D341Med (cell line): ENCODE data around the gene PCIF1.

ENCODE experiments used
- DNase-seq: peaks from one replicate; pipeline ENCODE4 v3.0.0; 2012; ENCODE audit warnings: low spot score

PCIF1 gene

GRCh38 chr20:45904583-45905504 lies 29.6 kb upstream of the PCIF1 start:
- DNase-seq: no peak

DNA sequence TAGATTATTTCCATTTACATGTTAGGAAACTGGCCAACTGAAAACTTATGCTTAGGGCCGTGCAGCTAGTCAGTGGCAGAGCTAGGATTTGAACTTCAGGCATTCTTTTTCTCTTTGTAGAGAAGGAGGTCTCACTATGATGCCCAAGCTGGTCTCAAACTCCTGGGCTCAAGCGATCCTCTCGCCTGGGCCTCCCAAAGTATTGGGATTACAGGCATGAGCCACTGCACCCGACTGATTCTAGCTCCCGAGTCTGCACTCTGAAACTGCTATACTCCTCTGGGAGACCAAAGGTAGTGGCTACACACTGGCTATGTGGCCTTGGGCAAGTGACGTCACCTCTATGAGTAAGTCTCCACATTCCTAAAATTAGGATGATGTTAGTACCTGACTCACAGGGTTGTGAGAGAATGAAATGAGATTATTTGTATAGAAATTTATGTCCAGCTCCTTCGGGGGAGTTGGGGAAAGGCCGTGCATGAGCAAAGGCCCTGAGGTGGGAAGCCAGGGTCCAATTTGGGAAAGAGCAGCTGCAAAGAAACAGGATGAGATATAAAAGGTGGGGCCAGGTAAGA lies 28.9 kb upstream of the PCIF1 start:
- no peak for DNase-seq

DNA sequence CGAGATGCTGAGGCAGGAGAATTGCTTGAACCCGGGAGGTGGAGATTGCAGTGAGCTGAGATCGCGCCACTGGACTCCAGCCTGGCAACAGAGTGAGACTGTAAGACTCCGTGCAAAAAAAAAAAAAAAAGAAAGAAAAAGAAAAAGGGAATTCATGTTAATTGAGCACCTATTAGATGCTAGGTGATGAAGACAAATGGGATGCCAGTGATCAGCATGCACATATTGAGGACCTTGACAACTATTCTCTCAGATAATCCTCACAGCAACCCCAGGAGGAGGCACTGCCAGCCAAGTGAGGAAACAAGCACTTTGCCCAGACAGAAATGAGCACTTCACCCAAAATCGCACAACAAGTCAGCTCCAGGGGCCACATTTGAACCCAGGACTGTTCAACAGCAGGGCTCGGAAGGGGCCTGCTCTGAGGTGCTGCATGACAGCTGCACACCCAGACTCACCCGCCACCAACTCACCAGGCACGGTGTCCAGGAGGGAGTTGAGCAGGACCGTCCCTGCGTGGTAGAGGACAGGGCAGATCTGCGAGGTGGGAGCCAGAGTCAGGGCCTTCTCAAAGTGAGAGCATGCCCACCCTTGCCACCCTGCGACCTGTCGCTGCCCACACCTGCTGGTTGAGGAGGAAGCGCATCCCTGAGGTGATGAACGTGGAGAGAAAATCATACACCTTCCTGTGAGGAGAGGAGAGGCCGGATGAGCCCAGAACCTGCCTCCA lies 27.1 kb upstream of the PCIF1 start:
- DNase-seq: no peak

DNA sequence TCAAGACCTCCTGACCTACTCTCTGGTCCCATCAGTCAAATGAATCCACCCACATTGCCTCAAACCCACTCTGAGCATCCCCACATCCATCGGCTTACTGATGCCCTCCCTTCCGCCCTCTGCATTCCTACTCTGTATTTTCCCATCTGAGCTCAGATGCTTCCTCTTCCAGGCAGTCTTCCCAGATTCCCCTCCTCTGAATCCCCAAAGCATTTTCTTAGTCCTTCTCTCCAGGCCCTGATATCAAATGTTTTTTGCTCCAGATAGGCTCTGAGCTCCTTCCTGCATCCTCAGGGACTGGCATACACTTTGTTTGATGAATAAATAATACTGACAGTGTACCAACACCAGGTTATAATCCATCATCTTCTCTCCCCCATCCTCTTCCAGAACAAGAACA lies 26.4 kb upstream of the PCIF1 start:
- no peak for DNase-seq

- no peak for DNase-seq
These were observed 25.1 kb upstream of the PCIF1 start for GRCh38 chr20:45909336-45909808.

DNA sequence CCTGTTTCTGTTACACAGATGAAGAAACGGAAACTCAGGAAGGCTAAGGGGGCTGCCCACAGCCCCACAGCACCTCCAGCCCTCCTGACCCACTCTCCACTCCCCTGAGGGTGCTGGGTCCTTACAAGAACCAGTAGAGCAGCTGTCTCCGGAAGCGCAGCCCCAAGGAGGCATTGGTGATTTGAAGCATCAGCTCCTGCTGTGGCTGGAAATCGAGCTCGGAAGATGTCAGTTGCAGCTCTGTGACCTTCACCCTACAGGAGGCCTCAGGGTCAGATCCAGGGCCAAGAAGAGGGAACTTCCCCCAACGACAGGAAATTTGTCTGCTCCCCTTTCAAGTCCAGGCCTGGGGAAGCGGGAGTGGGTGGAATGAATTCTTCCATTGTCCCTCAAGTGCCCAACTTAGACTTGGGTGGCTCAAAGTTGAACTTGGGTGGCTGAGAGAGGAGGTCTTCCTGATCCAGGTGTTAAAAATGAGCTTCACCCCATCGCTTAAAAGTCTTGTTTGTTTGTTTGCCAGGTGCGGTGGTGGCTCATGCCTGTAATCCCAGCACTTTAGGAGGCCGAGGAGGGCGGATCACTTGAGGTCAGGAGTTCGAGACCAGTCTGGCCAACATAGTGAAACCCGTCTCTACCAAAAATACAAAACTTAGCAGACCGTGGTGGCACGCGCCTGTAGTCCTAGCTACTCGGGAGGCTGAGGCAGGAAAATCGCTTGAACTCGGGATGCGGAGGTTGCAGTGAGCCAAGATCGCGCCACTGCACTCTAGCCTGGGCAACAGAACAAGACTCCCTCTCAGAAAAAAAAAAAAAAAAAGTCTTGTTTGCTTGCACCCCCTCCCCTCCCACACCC lies 24.4 kb upstream of the PCIF1 start:
- DNase-seq: no peak

GRCh38 chr20:45910670-45911485 lies 23.6 kb upstream of the PCIF1 start:
- DNase-seq: peak; percentile 92

- DNase-seq: peak; percentile 89
These were observed 22.8 kb upstream of the PCIF1 start, which contains the start of gene PLTP for GRCh38 chr20:45911486-45912343. TSS of gene PLTP (minus strand) at chr20:45912155. CDS start at chr20:45911452, 703 bp downstream.

DNA sequence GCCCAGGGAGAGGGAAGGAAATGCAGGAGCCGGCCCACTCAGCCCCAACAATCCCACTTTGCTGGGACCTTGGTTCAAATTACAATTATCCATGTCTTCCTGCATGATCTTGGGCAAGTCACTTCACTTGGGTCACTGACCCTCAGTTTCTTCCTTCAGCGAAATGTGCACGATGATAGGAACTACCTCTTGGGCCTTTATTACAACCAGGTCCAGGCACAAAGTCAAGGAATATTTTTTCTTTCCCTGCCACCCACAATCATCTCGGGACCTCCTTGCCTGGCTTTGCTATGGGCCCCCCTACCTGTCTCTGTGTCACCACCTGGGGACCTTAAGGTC lies 22.2 kb upstream of the PCIF1 start:
- DNase-seq: no peak

- no peak for DNase-seq
These were observed 21.4 kb upstream of the PCIF1 start for GRCh38 chr20:45913116-45913515.

- DNase-seq: no peak
These were observed 16.7 kb upstream of the PCIF1 start for GRCh38 chr20:45917790-45918141.

- DNase-seq: no peak
These were observed 16.2 kb upstream of the PCIF1 start for GRCh38 chr20:45918182-45918737.

DNA sequence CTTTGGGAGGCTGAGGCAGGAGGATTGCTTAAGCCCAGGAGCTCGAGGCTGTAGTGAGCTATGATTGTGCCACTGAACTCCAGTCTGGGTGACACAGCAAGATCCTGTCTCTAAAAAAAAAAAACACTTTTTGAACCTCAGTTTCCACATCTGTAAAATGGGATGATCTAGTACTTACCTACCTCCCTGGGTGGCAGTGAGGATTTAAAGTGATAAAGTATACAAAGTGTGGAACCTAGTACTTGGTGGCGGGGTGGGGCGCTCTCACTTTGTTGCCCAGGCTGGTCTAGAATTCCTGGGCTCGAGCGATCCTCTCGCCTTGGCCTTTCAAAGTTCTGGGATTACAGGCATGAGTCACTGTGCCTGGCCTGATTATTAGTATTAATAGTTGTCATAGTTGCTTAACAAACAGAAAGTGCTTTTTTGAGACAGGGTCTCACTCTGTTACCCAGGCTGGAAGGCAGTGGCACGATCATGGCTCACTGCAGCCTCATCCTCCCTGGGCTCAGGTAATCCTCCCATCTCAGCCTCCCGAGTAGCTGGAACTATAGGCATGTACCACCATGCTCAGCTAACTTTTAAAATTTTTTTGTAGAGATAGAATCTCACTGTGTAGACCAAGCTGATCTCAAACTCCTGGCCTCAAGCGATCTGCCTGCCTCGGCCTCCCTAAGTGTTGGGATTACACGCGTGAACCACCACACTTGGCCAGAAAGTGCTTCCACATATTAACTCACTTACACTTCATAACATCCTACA lies 15.5 kb upstream of the PCIF1 start:
- DNase-seq: no peak

GRCh38 chr20:45919542-45920399 lies 14.7 kb upstream of the PCIF1 start:
- no peak for DNase-seq

- DNase-seq: no peak
These were observed 13.8 kb upstream of the PCIF1 start for GRCh38 chr20:45920462-45921336.

DNA sequence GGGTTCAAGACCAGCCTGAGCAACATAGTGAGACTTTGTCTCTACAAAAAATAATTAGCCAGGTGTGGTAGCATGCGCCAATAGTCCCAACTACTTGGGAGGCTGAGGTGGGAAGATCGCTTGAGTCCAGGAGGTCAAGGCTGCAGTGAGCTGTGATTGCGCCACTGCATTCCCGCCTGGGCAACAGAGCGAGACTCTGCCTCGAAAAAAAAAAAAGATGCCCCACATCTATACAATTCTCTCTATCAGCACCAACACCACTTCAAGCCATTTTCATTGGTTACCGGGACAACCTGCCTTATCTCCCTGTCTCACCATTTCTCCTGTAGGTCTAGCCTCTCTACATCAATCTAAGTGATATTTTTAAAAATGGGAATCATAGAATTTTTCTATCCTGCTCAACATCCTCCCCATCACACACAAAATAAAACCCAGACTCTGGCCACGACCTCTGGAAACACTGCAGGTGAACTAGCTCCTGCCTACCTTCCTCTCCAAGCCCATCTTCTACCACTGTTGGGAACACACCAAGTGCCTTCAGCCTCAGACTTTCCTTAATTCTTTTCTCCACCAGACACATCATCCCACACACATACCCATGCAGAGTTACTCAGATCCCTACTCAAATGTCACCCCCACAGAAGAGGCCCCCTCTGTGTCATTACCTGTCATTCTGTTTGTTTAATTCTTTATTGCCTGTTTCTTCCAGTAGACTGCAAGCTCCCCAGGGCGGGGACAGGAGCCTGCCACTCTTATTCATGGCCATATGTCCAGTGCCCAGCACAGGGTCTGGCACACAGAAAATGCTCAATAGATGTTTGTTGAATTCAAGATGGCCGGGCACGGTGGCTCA lies 12.9 kb upstream of the PCIF1 start:
- DNase-seq: no peak
